ENCODE results near the gene TMEM198. TPM values are rescaled to one million over a fixed set of nuclear protein-coding genes. Genes with fewer than 3 reads are reported as not detected.

The TMEM198 gene, protein sequence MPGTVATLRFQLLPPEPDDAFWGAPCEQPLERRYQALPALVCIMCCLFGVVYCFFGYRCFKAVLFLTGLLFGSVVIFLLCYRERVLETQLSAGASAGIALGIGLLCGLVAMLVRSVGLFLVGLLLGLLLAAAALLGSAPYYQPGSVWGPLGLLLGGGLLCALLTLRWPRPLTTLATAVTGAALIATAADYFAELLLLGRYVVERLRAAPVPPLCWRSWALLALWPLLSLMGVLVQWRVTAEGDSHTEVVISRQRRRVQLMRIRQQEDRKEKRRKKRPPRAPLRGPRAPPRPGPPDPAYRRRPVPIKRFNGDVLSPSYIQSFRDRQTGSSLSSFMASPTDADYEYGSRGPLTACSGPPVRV
- 1.4 TPM for total RNA-seq
- long read RNA-seq, partial matches to known transcripts, result 0 of 3 reads
- long read RNA-seq, other reads (novel, unspliced or antisense), result 3 of 3 reads

DNA sequence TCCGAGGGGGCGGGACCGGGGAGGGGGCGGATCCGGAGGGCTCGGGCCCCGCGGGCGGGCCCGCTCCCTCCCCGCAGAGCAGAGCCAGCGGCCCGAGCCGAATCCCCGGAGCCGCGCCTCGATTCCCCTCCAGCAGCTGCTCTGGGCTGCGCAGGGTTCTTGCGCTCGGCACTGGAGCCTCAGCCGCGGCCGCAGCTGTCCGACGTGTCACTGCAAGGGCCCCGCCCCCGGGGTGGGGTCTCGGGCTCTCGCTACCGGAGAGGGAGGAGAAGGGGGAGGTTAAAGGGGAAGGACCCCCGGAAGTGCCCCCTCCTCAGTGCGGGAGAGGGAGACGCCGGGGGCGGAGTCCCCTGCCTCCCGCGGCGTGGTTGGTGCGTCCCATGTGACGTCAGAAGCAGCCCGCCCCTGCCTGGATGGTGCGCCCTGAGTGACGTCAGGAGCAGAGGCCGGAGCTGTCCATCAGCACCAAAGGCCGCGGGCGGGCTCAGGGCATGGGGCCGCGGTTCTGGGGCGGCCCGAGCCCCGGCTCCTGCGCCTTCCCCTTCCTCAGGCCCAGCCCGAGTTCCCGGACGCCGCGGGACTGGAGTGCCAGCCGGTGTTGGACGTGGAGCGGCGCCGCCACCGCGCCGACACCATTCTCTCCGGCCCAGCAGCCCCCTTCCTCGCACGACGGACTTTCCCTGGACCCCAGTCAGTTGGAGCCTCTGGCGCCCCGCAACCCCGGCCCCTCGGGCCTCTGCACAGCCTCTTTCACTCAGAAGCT lies at the start of gene TMEM198, which contains the start of gene CHPF:
Gene TMEM198 (plus strand): TSS at position 433 of the 763 bp plus-strand sequence. CDS start 700 bp downstream, outside the sequence.
Gene CHPF (minus strand): TSS at position 214 of the 763 bp plus-strand sequence. CDS start 271 bp downstream, outside the sequence.
- Histone ChIP-seq H3K4me3 (peak within 1 kb of the TSS; percentile 86), H3K4me1 (peaks cover 30% of the 10 kb centered on the region), H3K27me3 (ENCODE audit: low read depth) (peaks cover 8% of the 10 kb centered on the region), H3K36me3 (peaks cover 29% of the 10 kb centered on the region), H3K9me3 (no peaks in the 10 kb centered on the region), H3K27ac (peak within 1 kb of the TSS; percentile 88)
- DNase-seq (peak; percentile 98), ATAC-seq (peak; percentile 93 to 94)
- intact Hi-C loops (cut with DNase I), result no loop called here
- TF ChIP-seq, protein P1, sequence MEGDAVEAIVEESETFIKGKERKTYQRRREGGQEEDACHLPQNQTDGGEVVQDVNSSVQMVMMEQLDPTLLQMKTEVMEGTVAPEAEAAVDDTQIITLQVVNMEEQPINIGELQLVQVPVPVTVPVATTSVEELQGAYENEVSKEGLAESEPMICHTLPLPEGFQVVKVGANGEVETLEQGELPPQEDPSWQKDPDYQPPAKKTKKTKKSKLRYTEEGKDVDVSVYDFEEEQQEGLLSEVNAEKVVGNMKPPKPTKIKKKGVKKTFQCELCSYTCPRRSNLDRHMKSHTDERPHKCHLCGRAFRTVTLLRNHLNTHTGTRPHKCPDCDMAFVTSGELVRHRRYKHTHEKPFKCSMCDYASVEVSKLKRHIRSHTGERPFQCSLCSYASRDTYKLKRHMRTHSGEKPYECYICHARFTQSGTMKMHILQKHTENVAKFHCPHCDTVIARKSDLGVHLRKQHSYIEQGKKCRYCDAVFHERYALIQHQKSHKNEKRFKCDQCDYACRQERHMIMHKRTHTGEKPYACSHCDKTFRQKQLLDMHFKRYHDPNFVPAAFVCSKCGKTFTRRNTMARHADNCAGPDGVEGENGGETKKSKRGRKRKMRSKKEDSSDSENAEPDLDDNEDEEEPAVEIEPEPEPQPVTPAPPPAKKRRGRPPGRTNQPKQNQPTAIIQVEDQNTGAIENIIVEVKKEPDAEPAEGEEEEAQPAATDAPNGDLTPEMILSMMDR (IDR thresholded peaks at IDR 0.05), result no peak

DNA sequence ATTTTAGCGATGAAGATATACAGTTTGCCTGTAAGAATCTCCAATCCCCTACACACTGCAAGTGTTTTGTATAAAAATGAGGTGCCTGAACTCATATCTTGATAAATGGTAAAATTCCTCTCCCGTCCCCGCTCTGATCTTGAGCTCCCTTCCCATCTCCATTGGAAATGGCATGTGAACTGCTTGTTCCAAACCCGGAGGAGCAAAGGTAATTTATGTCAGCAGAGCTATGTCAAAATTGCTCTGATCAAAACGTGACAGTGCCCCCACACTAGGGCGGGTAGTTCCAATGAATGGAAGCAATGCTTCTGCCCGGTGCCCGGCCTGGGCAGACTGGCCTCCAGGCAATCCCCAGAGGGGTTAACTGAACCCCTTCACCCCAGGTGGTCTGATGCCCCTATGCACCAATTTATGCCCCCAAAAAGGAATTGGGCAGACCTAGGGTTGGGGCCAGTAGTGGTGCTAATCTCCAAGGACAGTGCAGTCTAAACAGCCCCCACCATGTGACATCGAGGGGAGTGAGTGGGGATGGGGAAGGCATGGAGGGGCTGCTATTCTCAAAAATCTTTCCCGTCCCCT lies 48.8 kb upstream of the TMEM198 start:
- H3K36me3 ChIP-seq, result no peaks in the 10 kb centered on the region
- peaks cover 26% of the 10 kb centered on the region for H3K4me1 ChIP-seq
- peaks cover 68% of the 10 kb centered on the region for H3K27me3 ChIP-seq (ENCODE audit: low read depth)
- TF ChIP-seq, protein P1 (IDR thresholded peaks at IDR 0.05), result no peak
- ATAC-seq (no peak), DNase-seq (no peak)
- no peak overlapping the region for H3K4me3 ChIP-seq
- intact Hi-C loops (cut with DNase I), result no loop called here
- H3K9me3 ChIP-seq, result no peaks in the 10 kb centered on the region
- H3K27ac ChIP-seq, result no peak overlapping the region

DNA sequence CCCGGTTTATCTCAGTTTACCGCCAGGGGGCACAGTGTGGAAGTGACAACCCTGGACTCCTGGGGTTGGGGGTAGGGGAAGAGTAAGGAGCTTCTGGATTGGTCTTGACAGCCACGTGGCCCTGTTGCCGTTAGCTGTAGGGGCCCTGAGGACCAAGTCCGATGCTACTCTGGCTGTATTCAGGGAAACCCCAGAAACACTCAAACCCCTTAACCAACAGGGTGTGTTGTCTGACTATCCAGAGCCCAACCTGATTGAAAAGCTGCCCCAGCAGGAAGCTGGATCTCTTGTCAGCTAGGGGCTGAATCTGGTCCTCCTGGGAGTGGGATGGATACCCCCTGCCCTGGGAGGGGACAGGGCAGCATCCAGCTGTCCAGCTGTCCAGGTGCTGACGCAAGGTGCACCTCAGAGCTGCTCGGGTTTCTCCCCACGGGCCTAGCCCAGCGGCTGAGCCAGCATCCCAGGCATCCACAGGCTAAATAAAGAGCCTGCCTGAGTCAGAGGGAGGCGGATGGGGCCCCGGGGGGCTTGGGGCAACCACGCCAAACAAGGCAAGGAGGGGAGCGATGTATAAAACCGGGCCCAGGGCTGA lies 48.2 kb upstream of the TMEM198 start:
- Histone ChIP-seq H3K4me1 (peaks cover 29% of the 10 kb centered on the region), H3K9me3 (no peaks in the 10 kb centered on the region), H3K4me3 (no peak overlapping the region), H3K36me3 (no peaks in the 10 kb centered on the region), H3K27ac (no peak overlapping the region), H3K27me3 (ENCODE audit: low read depth) (peaks cover 62% of the 10 kb centered on the region)
- intact Hi-C loops (cut with DNase I), result no loop called here
- DNase-seq (no peak), ATAC-seq (no peak)
- TF ChIP-seq, protein P1 (IDR thresholded peaks at IDR 0.05), result peak; percentile 41

DNA sequence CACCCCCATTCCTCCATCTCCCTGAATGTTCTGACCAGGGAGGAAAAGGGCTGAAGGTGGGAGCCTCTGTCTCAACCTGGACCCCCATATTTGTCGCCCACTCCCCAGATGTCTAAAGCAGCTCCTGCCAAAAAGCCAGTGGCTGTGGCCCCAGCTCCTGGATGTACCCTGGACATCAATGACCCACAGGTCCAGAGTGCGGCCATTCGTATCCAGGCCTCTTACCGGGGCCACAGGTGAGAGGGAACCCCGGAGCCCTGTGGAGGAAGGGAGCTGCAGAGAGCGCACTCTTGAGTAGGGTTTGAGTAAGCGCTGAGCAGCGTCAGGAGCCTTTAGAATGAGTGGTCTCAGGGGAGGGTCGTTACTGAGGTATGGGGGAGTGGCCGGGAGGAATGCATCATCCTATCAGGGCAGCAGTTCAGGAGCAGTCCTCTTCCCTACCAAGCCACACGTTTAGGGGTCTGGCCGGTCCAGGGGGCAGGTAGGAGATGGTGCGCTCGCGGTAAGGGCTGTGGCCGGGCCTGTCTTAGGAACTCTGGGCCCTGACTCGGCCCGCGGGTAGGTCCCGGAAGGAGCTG lies 47.5 kb upstream of the TMEM198 start:
- H3K4me1 ChIP-seq, result peaks cover 29% of the 10 kb centered on the region
- H3K36me3 ChIP-seq, result no peaks in the 10 kb centered on the region
- TF ChIP-seq, protein P1 (IDR thresholded peaks at IDR 0.05), result no peak
- H3K4me3 ChIP-seq, result peak overlapping the region; percentile 80
- intact Hi-C loops (cut with DNase I), result no loop called here
- H3K9me3 ChIP-seq, result no peaks in the 10 kb centered on the region
- no peak overlapping the region for H3K27ac ChIP-seq
- ATAC-seq, result no peak
- peaks cover 57% of the 10 kb centered on the region for H3K27me3 ChIP-seq (ENCODE audit: low read depth)
- no peak for DNase-seq

All from lower lobe of right lung (tissue), 2 donors.